ENCODE measurements around the gene PEX5. TPM values are rescaled to one million over a fixed set of nuclear protein-coding genes. Genes with fewer than 3 reads are reported as not detected.

Gene PEX5
- total RNA-seq, 1 donor from 2014 or later: 20.2 TPM

GRCh38 chr12:7154042-7154441 lies 35.4 kb upstream of the PEX5 start:
- Mint-ChIP-seq H3K4me3 (no peak overlapping the region), H3K9me3 (no peaks in the 10 kb centered on the region), H3K4me1 (no peaks in the 10 kb centered on the region), H3K36me3 (peaks cover 8% of the 10 kb centered on the region), H3K27me3 (ENCODE audit: insufficient read depth, low read depth) (peaks cover 4% of the 10 kb centered on the region), H3K27ac (no peak overlapping the region)
- H3K79me2 ChIP-seq (ENCODE audit: low read depth): no peaks in the 10 kb centered on the region
- H3K4me3 ChIP-seq: no peak overlapping the region
- H3K9ac ChIP-seq: no peak overlapping the region
- no peak for DNase-seq (ENCODE audit: low spot score)
- H3K4me1 ChIP-seq: no peaks in the 10 kb centered on the region
- no peak overlapping the region for H2AFZ ChIP-seq (replicated peaks)
- H3K27ac ChIP-seq: no peak overlapping the region
- no peaks in the 10 kb centered on the region for H3F3A ChIP-seq (ENCODE audit: low read depth)
- no peaks in the 10 kb centered on the region for H3K36me3 ChIP-seq
- no peaks in the 10 kb centered on the region for H4K20me1 ChIP-seq (ENCODE audit: low read depth)
- TF ChIP-seq EZH2 (IDR thresholded peaks at IDR 0.05): no peak
- no peak for TF ChIP-seq EZH2phosphoT487 (IDR thresholded peaks at IDR 0.05)
- TF ChIP-seq CTCF (IDR thresholded peaks at IDR 0.05): no peak
- no peak overlapping the region for H3K4me2 ChIP-seq
- no peaks in the 10 kb centered on the region for H3K27me3 ChIP-seq
- H3K9me3 ChIP-seq (ENCODE audit: low read depth): no peaks in the 10 kb centered on the region

GRCh38 chr12:7154901-7155470 lies 34.5 kb upstream of the PEX5 start:
- Histone ChIP-seq H3K79me2 (ENCODE audit: low read depth) (no peaks in the 10 kb centered on the region), H3K27ac (no peak overlapping the region), H3K9ac (no peak overlapping the region), H3K36me3 (no peaks in the 10 kb centered on the region), H3K27me3 (no peaks in the 10 kb centered on the region), H3K9me3 (ENCODE audit: low read depth) (no peaks in the 10 kb centered on the region), H3F3A (ENCODE audit: low read depth) (no peaks in the 10 kb centered on the region), H3K4me1 (no peaks in the 10 kb centered on the region), H3K4me3 (no peak overlapping the region), H2AFZ (replicated peaks) (no peak overlapping the region), H4K20me1 (ENCODE audit: low read depth) (no peaks in the 10 kb centered on the region), H3K4me2 (no peak overlapping the region)
- Mint-ChIP-seq H3K4me3 (no peak overlapping the region), H3K27me3 (ENCODE audit: insufficient read depth, low read depth) (peaks cover 7% of the 10 kb centered on the region), H3K36me3 (peaks cover 9% of the 10 kb centered on the region), H3K4me1 (no peaks in the 10 kb centered on the region), H3K9me3 (no peaks in the 10 kb centered on the region), H3K27ac (no peak overlapping the region)
- no peak for DNase-seq (ENCODE audit: low spot score)
- no peak for TF ChIP-seq EZH2 (IDR thresholded peaks at IDR 0.05)
- TF ChIP-seq CTCF (IDR thresholded peaks at IDR 0.05): no peak
- TF ChIP-seq EZH2phosphoT487 (IDR thresholded peaks at IDR 0.05): no peak

GRCh38 chr12:7155471-7156034 lies 33.9 kb upstream of the PEX5 start:
- no peaks in the 10 kb centered on the region for H3K4me1 Mint-ChIP-seq
- no peak for DNase-seq (ENCODE audit: low spot score)
- H3F3A ChIP-seq (ENCODE audit: low read depth): no peaks in the 10 kb centered on the region
- no peaks in the 10 kb centered on the region for H4K20me1 ChIP-seq (ENCODE audit: low read depth)
- no peak overlapping the region for H3K27ac ChIP-seq
- H3K9me3 Mint-ChIP-seq: no peaks in the 10 kb centered on the region
- no peaks in the 10 kb centered on the region for H3K27me3 ChIP-seq
- no peak for TF ChIP-seq EZH2 (IDR thresholded peaks at IDR 0.05)
- TF ChIP-seq EZH2phosphoT487 (IDR thresholded peaks at IDR 0.05): no peak
- no peak for TF ChIP-seq CTCF (IDR thresholded peaks at IDR 0.05)
- H3K27ac Mint-ChIP-seq: no peak overlapping the region
- H3K36me3 Mint-ChIP-seq: peaks cover 9% of the 10 kb centered on the region
- peaks cover 7% of the 10 kb centered on the region for H3K27me3 Mint-ChIP-seq (ENCODE audit: insufficient read depth, low read depth)
- no peaks in the 10 kb centered on the region for H3K9me3 ChIP-seq (ENCODE audit: low read depth)
- H3K36me3 ChIP-seq: no peaks in the 10 kb centered on the region
- H3K9ac ChIP-seq: no peak overlapping the region
- H3K4me2 ChIP-seq: no peak overlapping the region
- no peaks in the 10 kb centered on the region for H3K4me1 ChIP-seq
- no peak overlapping the region for H2AFZ ChIP-seq (replicated peaks)
- H3K79me2 ChIP-seq (ENCODE audit: low read depth): no peaks in the 10 kb centered on the region
- no peak overlapping the region for H3K4me3 Mint-ChIP-seq
- no peak overlapping the region for H3K4me3 ChIP-seq

Measured in neural progenitor cell (in vitro differentiated cells).